GM12864 (cell line): ENCODE data around the gene SHANK2.

ENCODE experiments used
- DNase-seq: peaks from one replicate; pipeline ENCODE4 v3.0.0-alpha.2; 2011; ENCODE audit warnings: low read depth
- H3K4me3 ChIP-seq: 2 replicates; pipeline ENCODE4 v1.5.1; 2011; ENCODE audit warnings: mild to moderate bottlenecking, low read depth, low read length, control low read depth
- TF ChIP-seq, protein P1 (sequence below): IDR thresholded peaks from 2 replicates; pipeline ENCODE4 v1.5.1; 2011; ENCODE audit warnings: low read depth, mild to moderate bottlenecking, moderate library complexity, low read length, control low read depth, inconsistent platforms; ENCODE audit errors: missing control alignments

The SHANK2 gene

DNA sequence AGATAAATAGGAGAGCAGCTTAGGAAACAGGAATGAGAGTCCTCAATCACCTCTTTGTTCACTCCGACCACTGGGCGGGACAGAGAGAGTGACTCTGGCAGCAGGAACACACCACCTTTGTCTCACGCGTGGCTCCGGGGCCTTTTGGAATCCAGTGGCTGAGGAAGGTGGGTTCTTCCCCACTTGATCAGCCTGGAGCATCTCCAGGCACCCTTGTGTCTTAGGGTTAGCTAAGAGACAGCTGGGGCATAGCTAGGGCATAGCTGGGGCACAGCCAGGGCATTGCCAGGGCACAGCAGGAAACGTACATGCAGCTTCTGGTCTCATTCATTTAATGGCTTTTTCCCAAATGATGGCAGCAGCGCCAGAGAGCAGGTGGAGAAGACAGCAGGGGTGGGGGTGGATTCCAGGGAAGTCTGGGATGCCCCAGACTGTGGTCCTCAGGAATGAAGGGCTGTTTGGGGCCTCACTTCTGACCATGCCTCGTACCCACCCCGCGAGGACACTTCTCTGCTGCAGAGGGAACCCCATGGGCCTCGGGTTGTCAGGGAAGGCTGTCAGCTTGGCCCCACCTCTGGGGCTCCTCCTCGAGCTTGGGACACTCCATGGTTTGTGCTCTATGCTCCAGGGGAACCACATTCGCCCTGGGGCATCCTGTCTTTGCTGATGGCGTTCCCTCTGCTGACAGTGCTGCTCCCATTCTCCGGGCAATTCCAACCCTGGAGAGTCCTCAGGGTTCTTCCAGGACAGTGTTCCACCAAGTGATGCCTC lies 30.4 kb upstream of the SHANK2 start:
- TF ChIP-seq, protein P1, sequence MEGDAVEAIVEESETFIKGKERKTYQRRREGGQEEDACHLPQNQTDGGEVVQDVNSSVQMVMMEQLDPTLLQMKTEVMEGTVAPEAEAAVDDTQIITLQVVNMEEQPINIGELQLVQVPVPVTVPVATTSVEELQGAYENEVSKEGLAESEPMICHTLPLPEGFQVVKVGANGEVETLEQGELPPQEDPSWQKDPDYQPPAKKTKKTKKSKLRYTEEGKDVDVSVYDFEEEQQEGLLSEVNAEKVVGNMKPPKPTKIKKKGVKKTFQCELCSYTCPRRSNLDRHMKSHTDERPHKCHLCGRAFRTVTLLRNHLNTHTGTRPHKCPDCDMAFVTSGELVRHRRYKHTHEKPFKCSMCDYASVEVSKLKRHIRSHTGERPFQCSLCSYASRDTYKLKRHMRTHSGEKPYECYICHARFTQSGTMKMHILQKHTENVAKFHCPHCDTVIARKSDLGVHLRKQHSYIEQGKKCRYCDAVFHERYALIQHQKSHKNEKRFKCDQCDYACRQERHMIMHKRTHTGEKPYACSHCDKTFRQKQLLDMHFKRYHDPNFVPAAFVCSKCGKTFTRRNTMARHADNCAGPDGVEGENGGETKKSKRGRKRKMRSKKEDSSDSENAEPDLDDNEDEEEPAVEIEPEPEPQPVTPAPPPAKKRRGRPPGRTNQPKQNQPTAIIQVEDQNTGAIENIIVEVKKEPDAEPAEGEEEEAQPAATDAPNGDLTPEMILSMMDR: no peak
- no peak for DNase-seq
- H3K4me3 ChIP-seq: no peak overlapping the region

DNA sequence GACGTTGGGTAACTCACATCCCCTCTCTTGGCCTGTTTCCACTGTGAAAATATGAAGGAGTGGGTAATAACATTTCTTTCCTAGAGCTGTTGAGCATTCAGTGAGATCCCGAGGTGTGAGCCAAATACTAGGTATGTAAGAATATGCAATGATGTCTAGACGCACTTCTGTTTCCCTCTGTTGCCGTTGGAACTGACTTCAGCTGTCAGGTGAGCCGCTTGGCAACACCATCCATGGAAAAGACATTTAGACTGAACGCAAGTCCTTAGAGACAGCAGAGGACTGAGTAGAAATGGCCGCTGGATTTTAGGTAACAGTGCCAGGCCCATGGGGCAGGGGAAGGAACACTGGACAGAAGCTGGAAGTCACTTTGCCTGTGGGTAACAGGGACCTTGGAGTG lies 29.5 kb upstream of the SHANK2 start:
- DNase-seq: no peak
- no peak overlapping the region for H3K4me3 ChIP-seq
- TF ChIP-seq, protein P1: no peak

DNA sequence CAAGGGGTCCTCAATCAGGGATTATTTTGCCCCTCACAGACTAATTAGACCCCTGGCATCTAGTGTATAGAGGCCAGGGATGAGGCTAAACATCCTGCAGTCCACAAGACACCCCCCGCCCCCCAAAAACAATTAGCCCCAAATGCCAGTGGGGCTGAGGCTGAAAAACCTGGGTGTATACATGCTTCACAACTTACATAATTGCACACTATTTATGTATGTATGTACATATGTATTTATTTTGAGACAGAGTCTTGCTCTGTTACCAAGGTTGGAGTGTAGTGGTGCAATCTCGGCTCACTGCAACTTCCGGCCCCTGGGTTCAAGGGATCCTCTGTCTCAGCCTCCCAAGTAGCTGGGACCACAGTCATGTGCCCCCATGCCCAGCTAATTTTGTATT lies 28.8 kb upstream of the SHANK2 start:
- H3K4me3 ChIP-seq: no peak overlapping the region
- TF ChIP-seq, protein P1: no peak
- DNase-seq: no peak

DNA sequence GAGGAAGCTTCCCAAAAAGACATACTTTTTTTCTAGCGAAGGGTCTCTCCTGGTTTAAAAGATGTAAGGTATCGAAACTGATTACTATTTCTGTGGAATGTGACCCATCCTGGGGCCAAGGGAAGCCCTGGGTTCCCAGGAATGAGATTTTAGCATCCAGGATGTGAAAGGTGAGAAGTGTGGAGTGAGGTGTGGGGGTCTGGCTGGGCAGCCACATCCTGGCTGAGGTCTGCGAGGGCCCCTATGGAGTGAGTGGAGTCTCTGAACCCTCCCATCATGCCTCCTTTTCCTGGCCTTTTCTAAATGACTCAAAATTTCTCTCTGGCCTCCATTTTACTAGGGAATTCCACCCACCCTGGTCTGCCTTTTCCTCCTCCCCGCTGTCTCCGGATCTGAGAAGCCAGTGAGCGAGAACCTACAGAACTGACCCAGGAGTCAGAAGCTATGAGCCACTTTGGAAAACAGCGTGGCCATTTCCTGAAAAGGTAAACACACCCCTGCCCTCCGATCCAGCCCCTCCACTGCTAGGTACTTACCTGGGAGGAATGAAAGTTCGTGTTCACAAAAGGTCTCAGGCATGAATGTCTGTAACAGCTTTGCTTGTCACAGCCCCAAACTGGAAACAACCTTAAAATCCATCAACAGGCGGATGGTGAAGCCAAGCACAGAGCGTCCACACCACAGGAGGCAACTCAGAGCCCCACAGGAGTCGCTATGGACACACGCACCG lies 27.7 kb upstream of the SHANK2 start:
- TF ChIP-seq, protein P1: no peak

DNA sequence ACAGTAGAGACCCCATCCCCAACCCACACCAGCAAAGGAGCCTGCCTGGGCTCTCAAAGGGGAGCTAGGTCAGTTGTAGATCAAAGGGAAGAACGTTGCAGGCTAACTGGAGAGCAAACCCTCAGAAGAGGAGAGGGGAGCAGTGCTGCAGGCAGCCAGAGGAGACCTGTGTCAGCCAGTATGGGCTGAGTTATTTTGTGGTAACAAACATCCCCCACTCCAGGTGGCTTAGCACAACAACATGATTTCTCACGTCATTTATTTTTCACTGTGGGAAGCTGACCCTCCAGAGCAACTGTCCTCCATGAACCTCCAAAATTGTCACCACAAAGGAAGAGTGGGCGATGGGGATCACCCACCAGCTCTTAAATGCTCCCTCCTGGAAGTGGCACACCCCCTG lies 19.8 kb upstream of the SHANK2 start:
- no peak overlapping the region for H3K4me3 ChIP-seq
- no peak for DNase-seq
- TF ChIP-seq, protein P1: no peak

More for the DNA sequence above, 27.7 kb upstream of the SHANK2 start:
- H3K4me3 ChIP-seq: no peak overlapping the region
- no peak for DNase-seq

DNA sequence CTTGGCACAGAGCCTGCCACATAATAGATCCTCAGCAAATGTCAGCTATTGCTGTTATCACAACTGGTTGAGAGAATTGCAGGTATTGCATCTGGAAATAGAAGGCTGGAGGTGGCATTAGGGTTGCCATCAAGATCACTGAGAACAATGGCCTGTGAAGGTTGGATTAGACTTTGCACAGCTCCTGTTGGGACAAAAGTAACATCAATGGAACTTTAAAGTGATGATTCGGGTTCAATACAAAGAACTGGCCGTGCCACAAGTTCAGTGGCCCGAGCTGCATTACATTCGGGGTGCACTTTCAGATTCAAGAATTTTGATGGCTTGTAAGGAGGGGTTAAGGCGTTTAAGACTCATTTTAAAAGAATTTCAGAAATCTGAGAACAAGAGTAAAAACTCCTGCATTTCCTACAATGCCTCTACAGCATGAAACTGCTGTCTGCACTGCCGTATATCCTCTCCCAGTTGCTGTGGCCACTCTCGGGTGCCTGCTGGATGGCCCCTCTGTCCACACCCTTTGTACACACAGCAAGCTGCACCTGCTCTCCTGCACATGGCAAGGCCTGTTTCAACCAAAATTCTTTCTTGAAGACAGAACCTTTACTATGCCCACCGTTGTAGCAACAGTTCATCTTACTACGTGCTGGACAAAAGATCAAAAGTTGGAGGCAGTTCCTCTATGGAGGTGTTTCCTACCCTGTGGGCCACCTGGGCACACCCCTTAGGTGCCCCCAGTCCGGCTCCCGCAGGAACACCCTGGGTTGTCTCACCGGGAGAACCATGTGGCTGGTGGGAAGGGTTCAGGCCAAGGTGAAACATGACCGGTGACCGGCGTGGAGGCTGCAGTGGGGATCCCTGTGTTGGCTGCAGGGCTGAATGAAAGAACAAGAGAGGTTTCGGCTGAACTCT lies 17.5 kb upstream of the SHANK2 start:
- TF ChIP-seq, protein P1: no peak
- H3K4me3 ChIP-seq: no peak overlapping the region
- DNase-seq: no peak
